K562 (cell line): Measurements from ENCODE around the gene PLEKHA8. TPM values are rescaled to one million over a fixed set of nuclear protein-coding genes. Genes with fewer than 3 reads are reported as not detected.

ENCODE experiments used
- GTF2E2 ChIP-seq: fragments of 200-800 bp; sonication (Bioruptor generic); IDR thresholded peaks from 2 replicates; pipeline ENCODE4 v1.6.1; 2016; ENCODE audit warnings: missing genetic modification characterization, missing compliant biosample characterization
- KAT7 ChIP-seq: sonication (generic); formaldehyde crosslinking; IDR thresholded peaks from 2 replicates; pipeline ENCODE4 v1.8.0; 2022; ENCODE audit warnings: missing genetic modification reagents, mild to moderate bottlenecking, borderline replicate concordance
- KHSRP ChIP-seq: fragments of 450-650 bp; IDR thresholded peaks from 2 replicates; pipeline ENCODE4 v1.6.1; 2017
- SIN3A ChIP-seq, 2 experiments: fragments of 150-350 bp in 1 of 2; IDR thresholded peaks; 2 replicates each; pipeline ENCODE4 v1.6.1; 2011 to 2016; ENCODE audit warnings: borderline replicate concordance in 2 of 2, low read depth in 2 of 2, low read length in 2 of 2, mild to moderate bottlenecking in 2 of 2, moderate library complexity in 2 of 2; ENCODE audit not compliant: control insufficient read depth in 1 of 2
- ZBTB1 ChIP-seq: sonication (generic); formaldehyde crosslinking; IDR thresholded peaks from 2 replicates; pipeline ENCODE4 v1.8.1; 2023; ENCODE audit warnings: missing genetic modification reagents, low read depth, mild to moderate bottlenecking, borderline replicate concordance
- ZNF124 ChIP-seq: sonication (generic); formaldehyde crosslinking; IDR thresholded peaks from 2 replicates; pipeline ENCODE4 v1.8.1; 2022; ENCODE audit warnings: missing genetic modification reagents
- ZNF274 ChIP-seq: IDR thresholded peaks from 2 replicates; pipeline ENCODE4 v1.6.1; 2011; ENCODE audit warnings: low read depth, mild to moderate bottlenecking, low read length, moderate library complexity, borderline replicate concordance
- ZNF696 ChIP-seq: fragments of 250-450 bp; sonication (Bioruptor Pico); conservative IDR thresholded peaks from 2 replicates; pipeline ENCODE4 v1.4.0; 2020; ENCODE audit warnings: mild to moderate bottlenecking, moderate library complexity
- polyA plus RNA-seq, 8 experiments: library from polyadenylated mRNA; depleted of rRNA in 4 of 8; stranded (reverse) in 5 of 8; unstranded in 3 of 8; fragments of >200 nt; fragmentation: Nextera tagmentation in 2 of 8; fragmentation: Illumina TruSeq in 1 of 8; extraction: Ambion mirVana in 2 of 8; extraction: Trizol in 1 of 8; gene quantifications; 2 replicates each; pipeline versions ENCODE4 v1.2.1 to v1.2.3, GENCODE V29; 2011 to 2014; ENCODE audit warnings: inconsistent platforms in 1 of 8, missing spikeins in 1 of 8
- total RNA-seq, 7 experiments: library from RNA; depleted of rRNA in 6 of 7; stranded (reverse); fragments of >200 nt in 6 of 7; fragmentation: Illumina TruSeq in 2 of 7; extraction: Trizol in 2 of 7; gene quantifications; 2 replicates each; pipeline versions ENCODE4 v1.2.1 to v1.2.3, GENCODE V29; 2011 to 2021; ENCODE audit warnings: low replicate concordance in 1 of 7
- TF ChIP-seq, protein P1 (sequence below): fragments of 450-650 bp; IDR thresholded peaks from 2 replicates; pipeline ENCODE4 v1.6.1; 2017; ENCODE audit warnings: antibody characterized with exemption
- TF ChIP-seq, protein P2 (sequence below), 2 experiments: fragments of 450-650 bp; conservative IDR thresholded peaks; 2 replicates each; pipeline ENCODE4 v1.6.1; 2017; ENCODE audit warnings: mild to moderate bottlenecking in 2 of 2, moderate library complexity in 2 of 2
- TF ChIP-seq, protein P3 (sequence below), 2 experiments: fragments of 450-650 bp; IDR thresholded peaks; 2 replicates each; pipeline ENCODE4 v1.6.1; 2018; ENCODE audit warnings: mild to moderate bottlenecking in 2 of 2, low read depth in 1 of 2; ENCODE audit not compliant: partially characterized antibody in 2 of 2
- TF ChIP-seq, protein P4 (sequence below), 2 experiments: fragments of 150-350 bp in 1 of 2; IDR thresholded peaks; 2 replicates each; pipeline ENCODE4 v1.6.1; 2012 to 2016; ENCODE audit warnings: low read depth in 2 of 2, low read length in 2 of 2, mild to moderate bottlenecking in 1 of 2, moderate library complexity in 1 of 2
- TF ChIP-seq, protein P5 (sequence below): fragments of 250-450 bp; sonication (Bioruptor Pico); IDR thresholded peaks from 2 replicates; pipeline ENCODE4 v1.9.0; 2021; ENCODE audit warnings: mild to moderate bottlenecking, inconsistent platforms

Gene PLEKHA8
- total and polyA plus RNA-seq, 9 of the 15 experiments (the other 6 are each of a cell fraction or from before 2014, with no cell fraction given), result 3.2 to 16.3 (median 11.8) TPM

DNA sequence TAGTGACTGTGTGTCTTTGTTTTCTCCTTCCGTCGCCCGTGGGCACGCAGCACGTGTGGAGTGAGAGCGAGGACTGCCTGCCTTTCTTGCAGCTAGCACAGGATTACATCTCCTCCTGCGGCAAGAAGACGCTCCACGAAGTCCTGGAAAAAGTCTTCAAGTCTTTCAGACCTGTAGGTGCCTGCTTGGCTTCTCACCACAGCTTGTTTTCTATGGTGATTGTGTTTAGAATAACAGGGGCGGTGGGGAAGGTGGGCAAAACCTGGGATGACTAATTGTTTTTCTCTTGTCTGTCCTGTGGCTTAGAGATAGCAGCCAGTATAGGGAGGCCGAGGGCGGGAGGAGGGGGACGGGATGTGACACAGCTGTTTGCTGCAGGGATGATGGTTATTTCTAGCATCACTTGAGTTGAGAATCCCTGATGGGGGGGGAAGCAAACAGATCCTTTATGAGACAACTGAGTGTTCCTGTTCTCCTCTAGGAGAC lies 118.0 kb downstream of the PLEKHA8 start (continued):
- TF ChIP-seq, protein P1, sequence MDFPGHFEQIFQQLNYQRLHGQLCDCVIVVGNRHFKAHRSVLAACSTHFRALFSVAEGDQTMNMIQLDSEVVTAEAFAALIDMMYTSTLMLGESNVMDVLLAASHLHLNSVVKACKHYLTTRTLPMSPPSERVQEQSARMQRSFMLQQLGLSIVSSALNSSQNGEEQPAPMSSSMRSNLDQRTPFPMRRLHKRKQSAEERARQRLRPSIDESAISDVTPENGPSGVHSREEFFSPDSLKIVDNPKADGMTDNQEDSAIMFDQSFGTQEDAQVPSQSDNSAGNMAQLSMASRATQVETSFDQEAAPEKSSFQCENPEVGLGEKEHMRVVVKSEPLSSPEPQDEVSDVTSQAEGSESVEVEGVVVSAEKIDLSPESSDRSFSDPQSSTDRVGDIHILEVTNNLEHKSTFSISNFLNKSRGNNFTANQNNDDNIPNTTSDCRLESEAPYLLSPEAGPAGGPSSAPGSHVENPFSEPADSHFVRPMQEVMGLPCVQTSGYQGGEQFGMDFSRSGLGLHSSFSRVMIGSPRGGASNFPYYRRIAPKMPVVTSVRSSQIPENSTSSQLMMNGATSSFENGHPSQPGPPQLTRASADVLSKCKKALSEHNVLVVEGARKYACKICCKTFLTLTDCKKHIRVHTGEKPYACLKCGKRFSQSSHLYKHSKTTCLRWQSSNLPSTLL, result no peak
- TF ChIP-seq ZNF696 (CRISPR knock-in tag), result no peak
- no peak for TF ChIP-seq SIN3A (IDR thresholded peaks at IDR 0.05; ENCODE audit: borderline replicate concordance in 2 of 2, control insufficient read depth in 1 of 2, low read depth in 2 of 2, low read length in 2 of 2)
- TF ChIP-seq, protein P2, sequence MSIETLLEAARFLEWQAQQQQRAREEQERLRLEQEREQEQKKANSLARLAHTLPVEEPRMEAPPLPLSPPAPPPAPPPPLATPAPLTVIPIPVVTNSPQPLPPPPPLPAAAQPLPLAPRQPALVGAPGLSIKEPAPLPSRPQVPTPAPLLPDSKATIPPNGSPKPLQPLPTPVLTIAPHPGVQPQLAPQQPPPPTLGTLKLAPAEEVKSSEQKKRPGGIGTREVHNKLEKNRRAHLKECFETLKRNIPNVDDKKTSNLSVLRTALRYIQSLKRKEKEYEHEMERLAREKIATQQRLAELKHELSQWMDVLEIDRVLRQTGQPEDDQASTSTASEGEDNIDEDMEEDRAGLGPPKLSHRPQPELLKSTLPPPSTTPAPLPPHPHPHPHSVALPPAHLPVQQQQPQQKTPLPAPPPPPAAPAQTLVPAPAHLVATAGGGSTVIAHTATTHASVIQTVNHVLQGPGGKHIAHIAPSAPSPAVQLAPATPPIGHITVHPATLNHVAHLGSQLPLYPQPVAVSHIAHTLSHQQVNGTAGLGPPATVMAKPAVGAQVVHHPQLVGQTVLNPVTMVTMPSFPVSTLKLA (conservative IDR thresholded peaks at IDR 0.05), result peak; percentile 19 to 37; a peak in 3 of 4 replicates
- no peak for TF ChIP-seq GTF2E2 (tag)
- TF ChIP-seq, protein P3, sequence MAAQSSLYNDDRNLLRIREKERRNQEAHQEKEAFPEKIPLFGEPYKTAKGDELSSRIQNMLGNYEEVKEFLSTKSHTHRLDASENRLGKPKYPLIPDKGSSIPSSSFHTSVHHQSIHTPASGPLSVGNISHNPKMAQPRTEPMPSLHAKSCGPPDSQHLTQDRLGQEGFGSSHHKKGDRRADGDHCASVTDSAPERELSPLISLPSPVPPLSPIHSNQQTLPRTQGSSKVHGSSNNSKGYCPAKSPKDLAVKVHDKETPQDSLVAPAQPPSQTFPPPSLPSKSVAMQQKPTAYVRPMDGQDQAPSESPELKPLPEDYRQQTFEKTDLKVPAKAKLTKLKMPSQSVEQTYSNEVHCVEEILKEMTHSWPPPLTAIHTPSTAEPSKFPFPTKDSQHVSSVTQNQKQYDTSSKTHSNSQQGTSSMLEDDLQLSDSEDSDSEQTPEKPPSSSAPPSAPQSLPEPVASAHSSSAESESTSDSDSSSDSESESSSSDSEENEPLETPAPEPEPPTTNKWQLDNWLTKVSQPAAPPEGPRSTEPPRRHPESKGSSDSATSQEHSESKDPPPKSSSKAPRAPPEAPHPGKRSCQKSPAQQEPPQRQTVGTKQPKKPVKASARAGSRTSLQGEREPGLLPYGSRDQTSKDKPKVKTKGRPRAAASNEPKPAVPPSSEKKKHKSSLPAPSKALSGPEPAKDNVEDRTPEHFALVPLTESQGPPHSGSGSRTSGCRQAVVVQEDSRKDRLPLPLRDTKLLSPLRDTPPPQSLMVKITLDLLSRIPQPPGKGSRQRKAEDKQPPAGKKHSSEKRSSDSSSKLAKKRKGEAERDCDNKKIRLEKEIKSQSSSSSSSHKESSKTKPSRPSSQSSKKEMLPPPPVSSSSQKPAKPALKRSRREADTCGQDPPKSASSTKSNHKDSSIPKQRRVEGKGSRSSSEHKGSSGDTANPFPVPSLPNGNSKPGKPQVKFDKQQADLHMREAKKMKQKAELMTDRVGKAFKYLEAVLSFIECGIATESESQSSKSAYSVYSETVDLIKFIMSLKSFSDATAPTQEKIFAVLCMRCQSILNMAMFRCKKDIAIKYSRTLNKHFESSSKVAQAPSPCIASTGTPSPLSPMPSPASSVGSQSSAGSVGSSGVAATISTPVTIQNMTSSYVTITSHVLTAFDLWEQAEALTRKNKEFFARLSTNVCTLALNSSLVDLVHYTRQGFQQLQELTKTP (IDR thresholded peaks at IDR 0.05; ENCODE audit: low read depth in 1 of 2, partially characterized antibody in 2 of 2), result peak in 1 of 2 experiments; percentile 46
- TF ChIP-seq, protein P4, sequence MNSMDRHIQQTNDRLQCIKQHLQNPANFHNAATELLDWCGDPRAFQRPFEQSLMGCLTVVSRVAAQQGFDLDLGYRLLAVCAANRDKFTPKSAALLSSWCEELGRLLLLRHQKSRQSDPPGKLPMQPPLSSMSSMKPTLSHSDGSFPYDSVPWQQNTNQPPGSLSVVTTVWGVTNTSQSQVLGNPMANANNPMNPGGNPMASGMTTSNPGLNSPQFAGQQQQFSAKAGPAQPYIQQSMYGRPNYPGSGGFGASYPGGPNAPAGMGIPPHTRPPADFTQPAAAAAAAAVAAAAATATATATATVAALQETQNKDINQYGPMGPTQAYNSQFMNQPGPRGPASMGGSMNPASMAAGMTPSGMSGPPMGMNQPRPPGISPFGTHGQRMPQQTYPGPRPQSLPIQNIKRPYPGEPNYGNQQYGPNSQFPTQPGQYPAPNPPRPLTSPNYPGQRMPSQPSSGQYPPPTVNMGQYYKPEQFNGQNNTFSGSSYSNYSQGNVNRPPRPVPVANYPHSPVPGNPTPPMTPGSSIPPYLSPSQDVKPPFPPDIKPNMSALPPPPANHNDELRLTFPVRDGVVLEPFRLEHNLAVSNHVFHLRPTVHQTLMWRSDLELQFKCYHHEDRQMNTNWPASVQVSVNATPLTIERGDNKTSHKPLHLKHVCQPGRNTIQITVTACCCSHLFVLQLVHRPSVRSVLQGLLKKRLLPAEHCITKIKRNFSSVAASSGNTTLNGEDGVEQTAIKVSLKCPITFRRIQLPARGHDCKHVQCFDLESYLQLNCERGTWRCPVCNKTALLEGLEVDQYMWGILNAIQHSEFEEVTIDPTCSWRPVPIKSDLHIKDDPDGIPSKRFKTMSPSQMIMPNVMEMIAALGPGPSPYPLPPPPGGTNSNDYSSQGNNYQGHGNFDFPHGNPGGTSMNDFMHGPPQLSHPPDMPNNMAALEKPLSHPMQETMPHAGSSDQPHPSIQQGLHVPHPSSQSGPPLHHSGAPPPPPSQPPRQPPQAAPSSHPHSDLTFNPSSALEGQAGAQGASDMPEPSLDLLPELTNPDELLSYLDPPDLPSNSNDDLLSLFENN (IDR thresholded peaks at IDR 0.05; ENCODE audit: low read depth in 2 of 2, low read length in 2 of 2), result peak in 1 of 2 experiments; percentile 86; a peak in 2 of 4 replicates
- 0 out of 2 replicates have a peak, but pooled peaks have one; percentile 14 for TF ChIP-seq KHSRP
- TF ChIP-seq, protein P5, sequence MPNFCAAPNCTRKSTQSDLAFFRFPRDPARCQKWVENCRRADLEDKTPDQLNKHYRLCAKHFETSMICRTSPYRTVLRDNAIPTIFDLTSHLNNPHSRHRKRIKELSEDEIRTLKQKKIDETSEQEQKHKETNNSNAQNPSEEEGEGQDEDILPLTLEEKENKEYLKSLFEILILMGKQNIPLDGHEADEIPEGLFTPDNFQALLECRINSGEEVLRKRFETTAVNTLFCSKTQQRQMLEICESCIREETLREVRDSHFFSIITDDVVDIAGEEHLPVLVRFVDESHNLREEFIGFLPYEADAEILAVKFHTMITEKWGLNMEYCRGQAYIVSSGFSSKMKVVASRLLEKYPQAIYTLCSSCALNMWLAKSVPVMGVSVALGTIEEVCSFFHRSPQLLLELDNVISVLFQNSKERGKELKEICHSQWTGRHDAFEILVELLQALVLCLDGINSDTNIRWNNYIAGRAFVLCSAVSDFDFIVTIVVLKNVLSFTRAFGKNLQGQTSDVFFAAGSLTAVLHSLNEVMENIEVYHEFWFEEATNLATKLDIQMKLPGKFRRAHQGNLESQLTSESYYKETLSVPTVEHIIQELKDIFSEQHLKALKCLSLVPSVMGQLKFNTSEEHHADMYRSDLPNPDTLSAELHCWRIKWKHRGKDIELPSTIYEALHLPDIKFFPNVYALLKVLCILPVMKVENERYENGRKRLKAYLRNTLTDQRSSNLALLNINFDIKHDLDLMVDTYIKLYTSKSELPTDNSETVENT (CRISPR knock-in tag), result no peak
- TF ChIP-seq ZNF124 (CRISPR knock-in tag), result no peak
- no peak for TF ChIP-seq ZNF274
- no peak for TF ChIP-seq ZBTB1 (CRISPR knock-in tag)
- no peak for TF ChIP-seq KAT7 (CRISPR knock-in tag)
